HepG2 (cell line): Measurements from ENCODE around the gene VRK3. TPM values are rescaled to one million over a fixed set of nuclear protein-coding genes. Genes with fewer than 3 reads are reported as not detected.

Experiments
- ATAC-seq: fragments of 200-7000 bp; cut with Tn5 transposase; 3 replicates; pipeline ENCODE4 v1.9.1; 2020; ENCODE audit warnings: mild to moderate bottlenecking, moderate library complexity
- BruUV-seq: library from RNA; stranded (reverse); fragments of 400-500 nt; replicated peaks from 2 replicates; lab custom pipeline; 2021; lab: Mats Ljungman, UMichigan
- CTCF ChIA-PET: fragments of 300-600 bp; formaldehyde crosslinking; extraction: SDS; loops from one replicate; lab custom pipeline; 2021; ENCODE audit warnings: low total read pairs, inconsistent platforms, low intra/inter-chr PET ratio; lab: Yijun Ruan, JAX
- POLR2A ChIA-PET: fragments of 350-600 bp; sonication (Branson Sonifier 250); formaldehyde crosslinking; loops from one replicate; lab custom pipeline; 2020; ENCODE audit warnings: antibody characterized with exemption, inconsistent platforms; lab: Yijun Ruan, JAX
- DNase-seq: peaks from one replicate; pipeline ENCODE4 v3.0.0-alpha.2; 2015; ENCODE audit warnings: low spot score
- FAIRE-seq: peaks from 3 replicates; lab custom pipeline; 2011; peaks lifted over from hg19 to GRCh38; lab: Jason Lieb, UNC
- H2AFZ ChIP-seq: one replicate; pipeline ENCODE4 v1.6.1; 2011; ENCODE audit warnings: low read length, inconsistent platforms
- H3K27ac ChIP-seq: fragments of 300-600 bp; 3 replicates; pipeline ENCODE4 v1.8.0; 2011; ENCODE audit warnings: mixed run types, mild to moderate bottlenecking, mixed read lengths, low read length, inconsistent platforms; ENCODE audit not compliant: insufficient read depth; ENCODE audit errors: extremely low read length
- H3K27me3 ChIP-seq, 2 experiments: fragments of 200-600 bp in 1 of 2; 2 replicates in 1 of 2; 3 replicates in 1 of 2; pipeline versions ENCODE4 v1.6.0 to v1.8.0; 2011; ENCODE audit warnings: low read length in 2 of 2, mild to moderate bottlenecking in 2 of 2, moderate library complexity in 2 of 2, inconsistent platforms in 1 of 2; ENCODE audit not compliant: insufficient read depth in 2 of 2, control insufficient read depth in 1 of 2
- H3K36me3 ChIP-seq, 2 experiments: fragments of 200-600 bp in 1 of 2; replicated peaks in 1 of 2; 2 replicates in 1 of 2; 3 replicates in 1 of 2; pipeline versions ENCODE4 v1.5.1 to v1.8.0; 2011; ENCODE audit warnings: low read length in 2 of 2, inconsistent platforms in 1 of 2; ENCODE audit not compliant: insufficient read depth in 2 of 2, control insufficient read depth in 1 of 2
- H3K4me1 ChIP-seq: 2 replicates; pipeline ENCODE4 v1.5.1; 2012; ENCODE audit warnings: low read length, inconsistent platforms; ENCODE audit not compliant: insufficient read depth
- H3K4me2 ChIP-seq: 2 replicates; pipeline ENCODE4 v1.6.0; 2011; ENCODE audit warnings: low read depth, low read length, inconsistent platforms
- H3K4me3 ChIP-seq, 3 experiments: fragments of 200-600 bp in 1 of 3; sonication (generic), shearing (Covaris generic) in 1 of 3; replicated peaks in 1 of 3; 2 replicates each; pipeline ENCODE4 v1.5.1; 2011 to 2016; ENCODE audit warnings: low read length in 3 of 3, inconsistent platforms in 2 of 3, low read depth in 2 of 3, mild to moderate bottlenecking in 2 of 3, control low read depth in 1 of 3, mixed read lengths in 1 of 3; ENCODE audit not compliant: insufficient read depth in 1 of 3
- H3K79me2 ChIP-seq: one replicate; pipeline ENCODE4 v1.6.1; 2011; ENCODE audit warnings: low read length, inconsistent platforms; ENCODE audit not compliant: insufficient read depth
- H3K9ac ChIP-seq: 2 replicates; pipeline ENCODE4 v1.6.0; 2011; ENCODE audit warnings: mild to moderate bottlenecking, low read depth, low read length, inconsistent platforms; ENCODE audit not compliant: insufficient read depth
- H3K9me3 ChIP-seq: 2 replicates; pipeline ENCODE4 v1.5.1; 2012; ENCODE audit warnings: mild to moderate bottlenecking, low read length
- H4K20me1 ChIP-seq: 2 replicates; pipeline ENCODE4 v1.6.0; 2011; ENCODE audit warnings: inconsistent platforms, mild to moderate bottlenecking, low read length, moderate library complexity; ENCODE audit not compliant: insufficient read depth
- AGO1 ChIP-seq: fragments of 200-400 bp; formaldehyde crosslinking; IDR thresholded peaks from 2 replicates; pipeline ENCODE4 v1.6.1; 2017; ENCODE audit warnings: mild to moderate bottlenecking, low read depth, low read length, moderate library complexity; ENCODE audit not compliant: poor library complexity, severe bottlenecking
- CBX1 ChIP-seq: IDR thresholded peaks from one replicate; pipeline ENCODE4 v1.6.1; 2016; ENCODE audit warnings: antibody characterized with exemption, low read depth
- E2F2 ChIP-seq: sonication (generic); formaldehyde crosslinking; IDR thresholded peaks from 2 replicates; pipeline ENCODE4 v1.4.0; 2020; ENCODE audit warnings: missing genetic modification reagents, borderline replicate concordance
- FLYWCH1 ChIP-seq: sonication (generic); formaldehyde crosslinking; IDR thresholded peaks from 2 replicates; pipeline ENCODE4 v1.8.1; 2023; ENCODE audit warnings: mild to moderate bottlenecking, missing genetic modification reagents
- GLMP ChIP-seq: sonication (generic); formaldehyde crosslinking; IDR thresholded peaks from 2 replicates; pipeline ENCODE4 v1.9.0; 2021; ENCODE audit warnings: missing genetic modification reagents, mild to moderate bottlenecking, borderline replicate concordance
- KMT2A ChIP-seq: sonication (generic); formaldehyde crosslinking; IDR thresholded peaks from 2 replicates; pipeline ENCODE4 v1.4.0; 2020; ENCODE audit warnings: missing genetic modification reagents
- MAF1 ChIP-seq: sonication (generic); formaldehyde crosslinking; IDR thresholded peaks from 2 replicates; pipeline ENCODE4 v1.5.0; 2020; ENCODE audit warnings: missing genetic modification reagents, borderline replicate concordance
- MXD4 ChIP-seq: IDR thresholded peaks from 2 replicates; pipeline ENCODE4 v1.6.1; 2016; ENCODE audit warnings: mild to moderate bottlenecking, missing biosample characterization, missing genetic modification reagents
- SYNCRIP ChIP-seq: fragments of 200-400 bp; formaldehyde crosslinking; IDR thresholded peaks from 2 replicates; pipeline ENCODE4 v1.6.1; 2018; ENCODE audit warnings: mild to moderate bottlenecking, low read depth, low read length; ENCODE audit not compliant: insufficient read depth
- ZNF10 ChIP-seq: sonication (generic); formaldehyde crosslinking; IDR thresholded peaks from 2 replicates; pipeline ENCODE4 v1.4.0; 2020; ENCODE audit warnings: mild to moderate bottlenecking, low read depth, missing genetic modification reagents, borderline replicate concordance
- ZNF101 ChIP-seq: sonication (generic); formaldehyde crosslinking; IDR thresholded peaks from 2 replicates; pipeline ENCODE4 v1.4.0; 2020; ENCODE audit warnings: mild to moderate bottlenecking, low read depth, missing genetic modification reagents, borderline replicate concordance
- ZNF180 ChIP-seq: sonication (generic); formaldehyde crosslinking; IDR thresholded peaks from 2 replicates; pipeline ENCODE4 v1.4.0; 2020; ENCODE audit warnings: low read depth, missing genetic modification reagents, borderline replicate concordance
- ZNF280D ChIP-seq: sonication (generic); formaldehyde crosslinking; IDR thresholded peaks from 2 replicates; pipeline ENCODE4 v1.5.1; 2020; ENCODE audit warnings: mild to moderate bottlenecking, missing genetic modification reagents
- ZNF605 ChIP-seq: sonication (generic); formaldehyde crosslinking; IDR thresholded peaks from 2 replicates; pipeline ENCODE4 v1.8.0; 2022; ENCODE audit warnings: mild to moderate bottlenecking, missing genetic modification reagents
- ZNF703 ChIP-seq: sonication (generic); formaldehyde crosslinking; IDR thresholded peaks from 2 replicates; pipeline ENCODE4 v1.5.1; 2020; ENCODE audit warnings: missing genetic modification reagents, mild to moderate bottlenecking, moderate library complexity, borderline replicate concordance
- ZNF746 ChIP-seq: sonication (generic); formaldehyde crosslinking; IDR thresholded peaks from 2 replicates; pipeline ENCODE4 v1.8.0; 2022; ENCODE audit warnings: mild to moderate bottlenecking, missing genetic modification reagents
- ZNF790 ChIP-seq: sonication (generic); formaldehyde crosslinking; IDR thresholded peaks from 2 replicates; pipeline ENCODE4 v1.8.0; 2022; ENCODE audit warnings: missing genetic modification reagents, mild to moderate bottlenecking, borderline replicate concordance
- WGBS: methylation state at CpG from one replicate; pipeline ENCODE4 v1.1.6; 2017; ENCODE audit warnings: low lambda C conversion rate; 5-methylcytosine and 5-hydroxymethylcytosine counted together
- in situ Hi-C: cut with HindIII; loops from 2 replicates; pipeline ENCODE4 v1.10.0; 2017; ENCODE audit warnings: low pct_unique_long_range_greater_than_20kb; ENCODE audit not compliant: extremely low pct_ligation_motif_present
- intact Hi-C: fragments of 100-400 bp; cut with micrococcal nuclease; formaldehyde crosslinking; loops from one replicate; pipeline ENCODE4 v1.10.0; 2022; ENCODE audit not compliant: unreplicated experiment
- polyA plus RNA-seq, 8 experiments: library from polyadenylated mRNA; depleted of rRNA in 3 of 8; stranded (reverse) in 7 of 8; unstranded in 1 of 8; fragments of >200 nt; fragmentation: Illumina TruSeq in 4 of 8; extraction: Trizol in 4 of 8; gene quantifications; 2 replicates each; pipeline versions ENCODE4 v1.2.1 to v1.2.3, GENCODE V29; 2011 to 2016; ENCODE audit warnings: low read depth in 4 of 8, missing spikeins in 1 of 8, mixed read lengths in 1 of 8; ENCODE audit not compliant: insufficient read depth in 1 of 8
- total RNA-seq, 5 experiments: library from RNA; depleted of rRNA; stranded (reverse); fragments of >200 nt; fragmentation: Illumina TruSeq; extraction: Trizol; gene quantifications; 2 replicates each; pipeline ENCODE4 v1.2.3, GENCODE V29; 2016; ENCODE audit warnings: low read depth in 1 of 5

The VRK3 gene
- total and polyA plus RNA-seq, 2 of the 13 experiments (the other 11 are each of a cell fraction or from before 2014, with no cell fraction given), result 23.8 to 28.3 TPM

GRCh38 chr19:50025794-50026549 lies 800 bp upstream of the VRK3 start, which contains the start of gene ZNF473:
TSS of gene ZNF473 (plus strand) at chr19:50026005. CDS start at chr19:50031083, 5,078 bp downstream.
- peaks cover 53% of the 10 kb centered on the region for H3K4me1 ChIP-seq
- no TSS peak for BruUV-seq
- H3K36me3 ChIP-seq, result peaks cover 7 to 11% of the 10 kb centered on the region in 2 experiments; a peak in 4 of 5 replicates
- peak within 1 kb of the TSS; percentile 60 for H2AFZ ChIP-seq
- ATAC-seq (peak; percentile 87), FAIRE-seq (no peak), DNase-seq (peak; percentile 92)
- WGBS, result 26% methylated on average over 14 of the region's 45 CpGs
- H3K27ac ChIP-seq, result peak within 1 kb of the TSS; percentile 71
- no peaks in the 10 kb centered on the region; a peak in 1 of 5 replicates for H3K27me3 ChIP-seq
- H3K4me2 ChIP-seq, result peak within 1 kb of the TSS; percentile 97
- H3K9me3 ChIP-seq, result no peaks in the 10 kb centered on the region
- H4K20me1 ChIP-seq, result no peaks in the 10 kb centered on the region
- ChIA-PET POLR2A (interaction anchor here (1.0 to 1.6 kb wide), 4 partner anchors 14 to 157 kb away, joined by 3 to 8 read pairs (median 4); partner anchors contain the start of genes AKT1S1, ATF5, NUP62 and TBC1D17), CTCF (no interaction called here)
- H3K79me2 ChIP-seq, result peaks cover 48% of the 10 kb centered on the region
- peak within 1 kb of the TSS; percentile 83 for H3K9ac ChIP-seq
- H3K4me3 ChIP-seq, result peak within 1 kb of the TSS; percentile 70 to 92 (median 88)
- intact Hi-C loops, result no loop called here
- in situ Hi-C loops, result no loop called here
- TF ChIP-seq FLYWCH1 (CRISPR knock-in tag) (peak; percentile 92; the same call in 1 of the 2 replicates), MAF1 (peak; percentile 87; the same call in 1 of the 2 replicates), ZNF180 (CRISPR knock-in tag) (peak; percentile 90; the same call in 1 of the 2 replicates), GLMP (no peak), ZNF10 (CRISPR knock-in tag) (no peak), ZNF101 (CRISPR knock-in tag) (peak; percentile 95; the same call in 1 of the 2 replicates), AGO1 (no peak), ZNF605 (peak; percentile 93), CBX1 (no peak), E2F2 (CRISPR knock-in tag) (peak; percentile 97; the same call in 1 of the 2 replicates), ZNF280D (CRISPR knock-in tag) (peak; percentile 85; the same call in 1 of the 2 replicates), MXD4 (CRISPR knock-in tag) (peak; percentile 95), ZNF746 (CRISPR knock-in tag) (peak; percentile 41; the same call in 1 of the 2 replicates), SYNCRIP (no peak), ZNF703 (no peak), ZNF790 (CRISPR knock-in tag) (no peak), KMT2A (CRISPR knock-in tag) (peak; percentile 91)
